Mesenchymal stem cell (in vitro differentiated cells and primary cell): ENCODE results near the gene PAPPA2.

ENCODE experiments used
- DNase-seq: peaks from one replicate; pipeline ENCODE4 v3.0.0-alpha.2; 2013
- H2AFZ ChIP-seq: one replicate; pipeline ENCODE4 v1.6.1; 2013; ENCODE audit warnings: low read depth, mild to moderate bottlenecking, control low read depth, inconsistent platforms, low read length, moderate library complexity
- H2AK5ac ChIP-seq: 2 replicates; pipeline ENCODE4 v1.6.1; 2013; ENCODE audit warnings: low read length, moderate library complexity, mild to moderate bottlenecking, inconsistent platforms; ENCODE audit not compliant: severe bottlenecking
- H2BK120ac ChIP-seq: one replicate; pipeline ENCODE4 v1.6.1; 2013; ENCODE audit warnings: low read depth, mild to moderate bottlenecking, inconsistent platforms, low read length, moderate library complexity
- H2BK12ac ChIP-seq, 2 experiments: one replicate each; pipeline ENCODE4 v1.6.1; 2013; ENCODE audit warnings: inconsistent platforms in 2 of 2, low read length in 2 of 2, mild to moderate bottlenecking in 2 of 2, moderate library complexity in 2 of 2, control low read depth in 1 of 2
- H2BK15ac ChIP-seq: one replicate; pipeline ENCODE4 v1.6.1; 2013; ENCODE audit warnings: mild to moderate bottlenecking, low read depth, inconsistent platforms; ENCODE audit not compliant: poor library complexity, severe bottlenecking
- H2BK5ac ChIP-seq: 2 replicates; pipeline ENCODE4 v1.6.1; 2013; ENCODE audit warnings: low read depth, mild to moderate bottlenecking, low read length, control low read depth, inconsistent platforms; ENCODE audit not compliant: poor library complexity, severe bottlenecking
- H3K14ac ChIP-seq, 2 experiments: one replicate each; pipeline ENCODE4 v1.6.1; 2013; ENCODE audit warnings: inconsistent platforms in 2 of 2, low read length in 2 of 2, control low read depth in 1 of 2, mild to moderate bottlenecking in 1 of 2, moderate library complexity in 1 of 2
- H3K18ac ChIP-seq, 2 experiments: one replicate each; pipeline ENCODE4 v1.6.1; 2013; ENCODE audit warnings: inconsistent platforms in 2 of 2, low read length in 2 of 2, control low read depth in 1 of 2, low read depth in 1 of 2, mild to moderate bottlenecking in 1 of 2
- H3K23ac ChIP-seq, 2 experiments: one replicate each; pipeline ENCODE4 v1.6.1; 2013; ENCODE audit warnings: inconsistent platforms in 2 of 2, low read length in 2 of 2, mild to moderate bottlenecking in 2 of 2, moderate library complexity in 2 of 2, control low read depth in 1 of 2
- H3K27ac ChIP-seq: 2 replicates; pipeline ENCODE4 v1.5.1; 2013; ENCODE audit warnings: mild to moderate bottlenecking, moderate library complexity, low read length, control low read depth, inconsistent platforms; ENCODE audit not compliant: poor library complexity, severe bottlenecking
- H3K27me3 ChIP-seq, 2 experiments: 2 replicates each; pipeline versions ENCODE4 v1.6.1 to v1.7.0; 2013; ENCODE audit warnings: low read length in 2 of 2, mild to moderate bottlenecking in 2 of 2, moderate library complexity in 2 of 2, control low read depth in 1 of 2, inconsistent platforms in 1 of 2; ENCODE audit not compliant: control insufficient read depth in 1 of 2, insufficient read depth in 1 of 2
- H3K36me3 ChIP-seq, 2 experiments: 2 replicates each; pipeline versions ENCODE4 v1.6.1 to v1.7.0; 2013; ENCODE audit warnings: low read length in 2 of 2, control low read depth in 1 of 2, inconsistent platforms in 1 of 2, low read depth in 1 of 2, mild to moderate bottlenecking in 1 of 2; ENCODE audit not compliant: insufficient read depth in 2 of 2, control insufficient read depth in 1 of 2
- H3K4ac ChIP-seq, 2 experiments: one replicate each; pipeline ENCODE4 v1.6.1; 2013; ENCODE audit warnings: inconsistent platforms in 2 of 2, low read length in 2 of 2, mild to moderate bottlenecking in 2 of 2, moderate library complexity in 2 of 2, control low read depth in 1 of 2, low read depth in 1 of 2
- H3K4me1 ChIP-seq: 2 replicates; pipeline ENCODE4 v1.6.1; 2013; ENCODE audit warnings: low read depth, low read length, control low read depth; ENCODE audit not compliant: control insufficient read depth, insufficient read depth
- H3K4me2 ChIP-seq: 2 replicates; pipeline ENCODE4 v1.6.1; 2013; ENCODE audit warnings: low read length, mild to moderate bottlenecking, inconsistent platforms; ENCODE audit not compliant: poor library complexity, severe bottlenecking
- H3K4me3 ChIP-seq, 2 experiments: 2 replicates each; pipeline versions ENCODE4 v1.5.1 to v1.7.0; 2013; ENCODE audit warnings: low read length in 2 of 2, mild to moderate bottlenecking in 2 of 2, control low read depth in 1 of 2, low read depth in 1 of 2; ENCODE audit not compliant: insufficient read depth in 1 of 2
- H3K79me1 ChIP-seq: replicated peaks from 2 replicates; pipeline ENCODE4 v1.6.1; 2013; ENCODE audit warnings: mild to moderate bottlenecking, control low read depth, low read length, inconsistent platforms; ENCODE audit not compliant: poor library complexity, severe bottlenecking
- H3K9ac ChIP-seq: 2 replicates; pipeline ENCODE4 v1.7.0; 2013; ENCODE audit warnings: mild to moderate bottlenecking, low read length, moderate library complexity
- H3K9me3 ChIP-seq: 2 replicates; pipeline ENCODE4 v1.7.0; 2013; ENCODE audit warnings: mild to moderate bottlenecking, low read length; ENCODE audit not compliant: control insufficient read depth
- H4K8ac ChIP-seq: one replicate; pipeline ENCODE4 v1.6.1; 2013; ENCODE audit warnings: inconsistent platforms, mild to moderate bottlenecking, low read length, moderate library complexity
- H4K91ac ChIP-seq: one replicate; pipeline ENCODE4 v1.6.1; 2013; ENCODE audit warnings: mild to moderate bottlenecking, low read length, inconsistent platforms
- WGBS: methylation state at CpG from one replicate; pipeline ENCODE4 v1.1.7; 2013; ENCODE audit warnings: mixed read lengths; 5-methylcytosine and 5-hydroxymethylcytosine counted together

Gene PAPPA2

DNA sequence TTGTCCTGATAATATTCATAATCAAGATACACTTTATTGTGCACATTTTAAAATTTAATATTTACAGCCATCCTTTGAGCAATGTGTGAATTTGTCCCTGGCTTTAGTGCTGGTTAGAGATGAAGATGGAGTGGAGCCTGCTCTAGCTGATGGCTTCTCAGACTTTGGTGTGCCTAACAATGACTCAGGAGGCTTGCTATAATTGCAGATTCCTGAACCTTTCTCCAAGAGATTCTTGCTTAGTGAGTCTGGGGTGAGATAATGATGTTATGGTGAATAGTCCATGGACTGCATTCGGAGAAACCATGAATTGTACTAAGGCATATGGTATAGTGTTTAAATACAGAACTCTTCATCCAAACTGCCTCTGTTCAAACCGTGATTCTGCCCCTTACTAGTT, 307.1 kb downstream of the PAPPA2 start:
- Histone ChIP-seq H2BK12ac (no peak overlapping the region), H3K4me2 (no peak overlapping the region), H3K9ac (no peak overlapping the region), H2AK5ac (no peak overlapping the region), H3K27me3 (no peaks in the 10 kb centered on the region), H4K91ac (no peak overlapping the region), H3K4me1 (no peaks in the 10 kb centered on the region), H3K4me3 (no peak overlapping the region), H3K14ac (no peak overlapping the region), H3K27ac (no peak overlapping the region), H3K79me1 (no peaks in the 10 kb centered on the region), H3K4ac (no peak overlapping the region), H2AFZ (no peak overlapping the region), H3K23ac (no peak overlapping the region), H2BK15ac (no peak overlapping the region), H3K36me3 (no peaks in the 10 kb centered on the region), H2BK120ac (no peak overlapping the region), H3K9me3 (no peaks in the 10 kb centered on the region), H2BK5ac (no peak overlapping the region), H4K8ac (no peak overlapping the region), H3K18ac (no peak overlapping the region)
- WGBS: no CpG with 5 or more reads among the region's 2 CpGs
- no peak for DNase-seq

GRCh38 chr1:176773038-176773437, 310.1 kb downstream of the PAPPA2 start:
- Histone ChIP-seq H3K9ac (no peak overlapping the region), H2AFZ (no peak overlapping the region), H3K14ac (no peak overlapping the region), H3K18ac (no peak overlapping the region), H2AK5ac (no peak overlapping the region), H2BK5ac (no peak overlapping the region), H3K4me2 (no peak overlapping the region), H3K4ac (no peak overlapping the region), H3K4me3 (no peak overlapping the region), H2BK120ac (no peak overlapping the region), H3K9me3 (no peaks in the 10 kb centered on the region), H3K27ac (no peak overlapping the region), H3K23ac (no peak overlapping the region), H3K36me3 (no peaks in the 10 kb centered on the region), H3K27me3 (no peaks in the 10 kb centered on the region), H2BK12ac (no peak overlapping the region), H3K79me1 (no peaks in the 10 kb centered on the region), H3K4me1 (no peaks in the 10 kb centered on the region), H2BK15ac (no peak overlapping the region), H4K8ac (no peak overlapping the region), H4K91ac (no peak overlapping the region)
- DNase-seq: no peak
- 24% methylated on average over 2 of the region's 4 CpGs for WGBS

DNA sequence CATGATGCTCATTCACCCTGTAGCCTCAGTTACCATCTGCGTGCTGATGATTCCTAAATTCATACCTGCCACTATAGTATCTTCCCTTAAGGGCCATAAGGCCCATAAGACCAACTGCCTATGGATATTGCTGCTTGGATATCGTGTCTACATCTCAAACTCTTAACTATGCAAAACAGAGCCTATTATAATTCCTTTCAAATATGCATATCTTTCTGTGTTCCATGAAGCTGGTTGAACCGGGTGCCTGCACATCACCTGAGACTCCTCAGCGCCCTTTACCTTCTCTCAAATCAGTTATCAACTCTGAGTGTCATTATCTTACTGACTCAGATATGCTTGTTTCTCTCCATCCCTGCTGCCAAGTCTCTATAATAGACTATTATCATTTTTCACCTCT, 311.2 kb downstream of the PAPPA2 start:
- no peaks in the 10 kb centered on the region for H3K36me3 ChIP-seq
- H3K27me3 ChIP-seq: no peaks in the 10 kb centered on the region
- WGBS: 38% methylated on average over 4 of the region's 4 CpGs
- no peak overlapping the region for H3K23ac ChIP-seq
- no peak overlapping the region for H3K4ac ChIP-seq
- no peak overlapping the region for H3K4me3 ChIP-seq
- no peak overlapping the region for H3K18ac ChIP-seq
- H3K27ac ChIP-seq: no peak overlapping the region
- H2AFZ ChIP-seq: no peak overlapping the region
- H4K91ac ChIP-seq: no peak overlapping the region
- no peaks in the 10 kb centered on the region for H3K9me3 ChIP-seq
- H3K4me1 ChIP-seq: no peaks in the 10 kb centered on the region
- H2BK5ac ChIP-seq: no peak overlapping the region
- no peak overlapping the region for H3K14ac ChIP-seq
- DNase-seq: no peak
- H3K4me2 ChIP-seq: no peak overlapping the region
- no peak overlapping the region for H2BK15ac ChIP-seq
- H2AK5ac ChIP-seq: no peak overlapping the region
- no peak overlapping the region for H2BK12ac ChIP-seq
- no peak overlapping the region for H2BK120ac ChIP-seq
- H3K9ac ChIP-seq: no peak overlapping the region
- H4K8ac ChIP-seq: no peak overlapping the region
- H3K79me1 ChIP-seq: no peaks in the 10 kb centered on the region

DNA sequence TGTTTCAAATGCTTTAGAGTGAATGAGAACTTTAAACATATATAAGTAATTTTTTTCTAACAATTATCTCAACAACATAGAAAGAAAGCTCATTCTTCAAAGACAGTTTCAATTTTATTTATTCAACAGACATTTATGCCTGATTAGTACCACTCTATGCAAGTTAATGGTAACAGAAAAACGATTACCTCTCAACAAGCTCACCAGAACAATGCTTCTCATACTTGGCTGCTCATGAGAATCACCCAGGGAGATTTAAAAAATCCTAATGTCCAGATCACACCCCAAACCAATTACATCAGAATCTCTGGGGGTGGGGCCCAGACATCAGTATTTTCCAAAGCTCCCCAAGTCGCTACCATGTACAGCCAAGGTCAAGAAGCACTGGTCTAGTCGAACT, 312.4 kb downstream of the PAPPA2 start:
- no peak overlapping the region for H2BK120ac ChIP-seq
- no peaks in the 10 kb centered on the region for H3K36me3 ChIP-seq
- H3K4me1 ChIP-seq: no peaks in the 10 kb centered on the region
- WGBS: 47% methylated on average over 1 of the region's 3 CpGs
- H3K79me1 ChIP-seq: no peaks in the 10 kb centered on the region
- H3K9ac ChIP-seq: no peak overlapping the region
- H3K4me3 ChIP-seq: no peak overlapping the region
- H2BK15ac ChIP-seq: no peak overlapping the region
- no peak overlapping the region for H3K14ac ChIP-seq
- H3K27ac ChIP-seq: no peak overlapping the region
- H3K23ac ChIP-seq: no peak overlapping the region
- no peak overlapping the region for H3K4me2 ChIP-seq
- no peaks in the 10 kb centered on the region for H3K27me3 ChIP-seq
- no peak overlapping the region for H2AFZ ChIP-seq
- no peak overlapping the region for H2BK5ac ChIP-seq
- no peak overlapping the region for H4K91ac ChIP-seq
- no peak overlapping the region for H2AK5ac ChIP-seq
- no peak for DNase-seq
- H3K18ac ChIP-seq: no peak overlapping the region
- H2BK12ac ChIP-seq: no peak overlapping the region
- H3K9me3 ChIP-seq: no peaks in the 10 kb centered on the region
- H4K8ac ChIP-seq: no peak overlapping the region
- H3K4ac ChIP-seq: no peak overlapping the region
